Myometrial cell (primary cell): ENCODE measurements around the gene MAEL. TPM values are rescaled to one million over a fixed set of nuclear protein-coding genes. Genes with fewer than 3 reads are reported as not detected.

Experiments used
- total RNA-seq: library from RNA; depleted of rRNA; stranded (reverse); fragments of >200 nt; gene quantifications from 2 replicates; pipeline ENCODE4 v1.2.3, GENCODE V29; 2015

MAEL gene
- not detected in 2 replicates for total RNA-seq

GRCh38 chr1:166988974-166989515, at the start of gene MAEL:
TSS of gene MAEL (plus strand) at chr1:166989280. CDS start at chr1:166989353, 73 bp downstream.

GRCh38 chr1:166975361-166976129, 13.5 kb upstream of the MAEL start, which contains the start of gene ILDR2:
TSS of gene ILDR2 (minus strand) at chr1:166975540. CDS start at chr1:166975268, 272 bp downstream.

Other genes starting within 250 kb of the MAEL start
- gene POGK, start 149.8 kb upstream of the MAEL start, total RNA-seq: 12.1 and 13.1 TPM in 2 replicates
- 9.7 and 10.1 TPM in 2 replicates for gene TADA1, start 113.0 kb upstream of the MAEL start, total RNA-seq
- 0.29 TPM in 1 of 2 replicates, not detected in the other for gene ILDR2, start 13.7 kb upstream of the MAEL start, total RNA-seq
- not detected in 2 replicates for gene GPA33, start 101.1 kb downstream of the MAEL start, total RNA-seq
- not detected in 2 replicates for gene STYXL2, start 104.8 kb downstream of the MAEL start, total RNA-seq
- 0.58 and 4.6 TPM in 2 replicates for gene POU2F1, start 231.6 kb downstream of the MAEL start, total RNA-seq